ENCODE measurements around the gene MYCBP.

DNA sequence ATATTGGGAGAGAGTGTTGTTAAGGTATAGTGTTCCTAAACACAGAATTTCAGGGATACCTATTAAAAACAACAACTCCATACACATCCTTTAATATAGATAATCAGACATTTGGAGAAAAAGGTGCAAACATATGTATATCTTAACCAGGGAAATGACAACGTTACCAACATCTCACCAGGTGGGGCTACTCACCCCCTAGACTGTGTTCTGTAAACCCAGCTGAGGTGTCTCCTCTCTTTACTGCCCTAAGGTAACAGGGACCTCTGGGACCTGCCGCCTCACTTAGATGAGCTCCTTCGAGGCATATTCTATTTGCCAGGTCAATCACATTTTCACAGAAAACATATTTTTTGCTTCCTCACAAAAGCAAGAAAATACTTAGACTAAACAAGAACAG lies 26.9 kb downstream of the MYCBP start:
- TF ChIP-seq, protein P1, sequence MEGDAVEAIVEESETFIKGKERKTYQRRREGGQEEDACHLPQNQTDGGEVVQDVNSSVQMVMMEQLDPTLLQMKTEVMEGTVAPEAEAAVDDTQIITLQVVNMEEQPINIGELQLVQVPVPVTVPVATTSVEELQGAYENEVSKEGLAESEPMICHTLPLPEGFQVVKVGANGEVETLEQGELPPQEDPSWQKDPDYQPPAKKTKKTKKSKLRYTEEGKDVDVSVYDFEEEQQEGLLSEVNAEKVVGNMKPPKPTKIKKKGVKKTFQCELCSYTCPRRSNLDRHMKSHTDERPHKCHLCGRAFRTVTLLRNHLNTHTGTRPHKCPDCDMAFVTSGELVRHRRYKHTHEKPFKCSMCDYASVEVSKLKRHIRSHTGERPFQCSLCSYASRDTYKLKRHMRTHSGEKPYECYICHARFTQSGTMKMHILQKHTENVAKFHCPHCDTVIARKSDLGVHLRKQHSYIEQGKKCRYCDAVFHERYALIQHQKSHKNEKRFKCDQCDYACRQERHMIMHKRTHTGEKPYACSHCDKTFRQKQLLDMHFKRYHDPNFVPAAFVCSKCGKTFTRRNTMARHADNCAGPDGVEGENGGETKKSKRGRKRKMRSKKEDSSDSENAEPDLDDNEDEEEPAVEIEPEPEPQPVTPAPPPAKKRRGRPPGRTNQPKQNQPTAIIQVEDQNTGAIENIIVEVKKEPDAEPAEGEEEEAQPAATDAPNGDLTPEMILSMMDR (IDR thresholded peaks at IDR 0.05): no peak
- no peak for TF ChIP-seq POLR2AphosphoS5 (IDR thresholded peaks at IDR 0.05; ENCODE audit: insufficient read depth in 1 of 2, low read depth in 1 of 2)

All from vagina (tissue), 2 donors.